T-helper 17 cell (primary cell): ENCODE measurements around the gene SERPINH1. TPM values are rescaled to one million over a fixed set of nuclear protein-coding genes. Genes with fewer than 3 reads are reported as not detected.
A peak's percentile ranks its signal among the peaks of the same experiment; 100 is the strongest.

Source experiments
- ATAC-seq: fragments of 150-1000 bp; cut with Tn5 transposase; 2 replicates; pipeline ENCODE4 v1.10.0; 2021; ENCODE audit warnings: mild to moderate bottlenecking, moderate library complexity
- DNase-seq, 3 donors: peaks; one replicate each; pipeline versions ENCODE4 v3.0.0 to v3.0.0-alpha.2; 2020 to 2021
- H3K9me3 ChIP-seq: one replicate; pipeline ENCODE4 v1.7.0; 2013; ENCODE audit warnings: low read length, mild to moderate bottlenecking; ENCODE audit not compliant: control insufficient read depth, poor library complexity, severe bottlenecking
- H3K27ac Mint-ChIP-seq: one replicate; pipeline ENCODE4 v1.8.0; 2022; ENCODE audit warnings: mild to moderate bottlenecking, moderate library complexity, mixed read lengths
- H3K27me3 Mint-ChIP-seq: one replicate; pipeline ENCODE4 v1.8.0; 2022; ENCODE audit warnings: mixed read lengths
- H3K36me3 Mint-ChIP-seq: one replicate; pipeline ENCODE4 v1.8.0; 2022; ENCODE audit warnings: low read depth, mixed read lengths
- H3K4me1 Mint-ChIP-seq: one replicate; pipeline ENCODE4 v1.8.0; 2022; ENCODE audit warnings: mild to moderate bottlenecking, mixed read lengths
- H3K4me3 Mint-ChIP-seq: one replicate; pipeline ENCODE4 v1.8.0; 2022; ENCODE audit warnings: mild to moderate bottlenecking, moderate library complexity, mixed read lengths
- total RNA-seq, 4 donors: library from RNA in 2 of 4; stranded (reverse) in 2 of 4; gene quantifications; one replicate each; pipeline ENCODE4 v1.2.3 and lab custom pipeline; 2022 to 2026

SERPINH1 gene
- total RNA-seq, 2 donors from 2014 or later = 3.5 to 3.6 TPM

DNA sequence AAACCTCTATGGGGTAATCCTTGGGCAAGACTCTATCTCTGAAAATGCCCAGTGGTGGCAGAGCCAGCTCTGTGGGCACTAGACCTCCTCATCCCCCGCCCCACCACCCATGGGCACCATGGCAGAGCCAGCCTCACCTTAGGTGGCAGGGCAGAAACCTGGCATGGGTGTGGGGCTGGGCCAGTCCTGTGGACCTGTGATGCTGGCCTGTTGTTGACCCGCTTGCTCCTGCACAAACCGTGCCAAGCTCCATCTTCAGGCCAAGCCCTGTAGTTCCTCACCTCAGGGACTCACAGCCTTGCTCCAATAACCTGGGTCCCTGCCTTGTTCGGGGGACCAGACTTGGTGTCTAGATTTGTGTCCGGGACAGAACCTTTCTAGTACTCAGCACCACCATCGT is 8.9 kb upstream of the SERPINH1 start:
- Mint-ChIP-seq H3K36me3 (no peaks in the 10 kb centered on the region), H3K27me3 (peaks cover 13% of the 10 kb centered on the region), H3K27ac (no peak overlapping the region), H3K4me3 (no peak overlapping the region), H3K4me1 (peaks cover 2% of the 10 kb centered on the region)
- no peaks in the 10 kb centered on the region for H3K9me3 ChIP-seq
- no peak for DNase-seq
- ATAC-seq = no peak

DNA sequence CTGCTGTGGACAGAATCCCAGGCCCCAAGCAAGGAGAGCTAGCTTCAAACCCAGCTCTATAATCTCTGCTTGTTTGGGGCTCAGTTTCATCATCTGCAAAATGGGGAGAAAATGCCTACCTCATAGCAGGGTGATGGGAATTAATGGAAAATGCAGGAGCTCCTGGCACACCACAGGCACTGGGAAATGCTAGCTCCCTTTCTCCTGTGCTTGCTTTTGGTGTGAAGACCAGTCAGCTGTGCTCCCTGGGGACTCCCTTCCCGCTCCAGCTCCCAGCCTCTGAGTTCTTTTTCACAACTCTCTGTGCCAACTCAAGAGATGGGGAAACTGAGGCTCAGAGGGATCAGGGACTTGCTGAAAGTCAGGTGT is 8.2 kb upstream of the SERPINH1 start:
- ATAC-seq (no peak), DNase-seq (no peak)
- Mint-ChIP-seq H3K4me1 (peaks cover 2% of the 10 kb centered on the region), H3K4me3 (no peak overlapping the region), H3K36me3 (no peaks in the 10 kb centered on the region), H3K27ac (no peak overlapping the region), H3K27me3 (peaks cover 13% of the 10 kb centered on the region)
- H3K9me3 ChIP-seq = no peaks in the 10 kb centered on the region

DNA sequence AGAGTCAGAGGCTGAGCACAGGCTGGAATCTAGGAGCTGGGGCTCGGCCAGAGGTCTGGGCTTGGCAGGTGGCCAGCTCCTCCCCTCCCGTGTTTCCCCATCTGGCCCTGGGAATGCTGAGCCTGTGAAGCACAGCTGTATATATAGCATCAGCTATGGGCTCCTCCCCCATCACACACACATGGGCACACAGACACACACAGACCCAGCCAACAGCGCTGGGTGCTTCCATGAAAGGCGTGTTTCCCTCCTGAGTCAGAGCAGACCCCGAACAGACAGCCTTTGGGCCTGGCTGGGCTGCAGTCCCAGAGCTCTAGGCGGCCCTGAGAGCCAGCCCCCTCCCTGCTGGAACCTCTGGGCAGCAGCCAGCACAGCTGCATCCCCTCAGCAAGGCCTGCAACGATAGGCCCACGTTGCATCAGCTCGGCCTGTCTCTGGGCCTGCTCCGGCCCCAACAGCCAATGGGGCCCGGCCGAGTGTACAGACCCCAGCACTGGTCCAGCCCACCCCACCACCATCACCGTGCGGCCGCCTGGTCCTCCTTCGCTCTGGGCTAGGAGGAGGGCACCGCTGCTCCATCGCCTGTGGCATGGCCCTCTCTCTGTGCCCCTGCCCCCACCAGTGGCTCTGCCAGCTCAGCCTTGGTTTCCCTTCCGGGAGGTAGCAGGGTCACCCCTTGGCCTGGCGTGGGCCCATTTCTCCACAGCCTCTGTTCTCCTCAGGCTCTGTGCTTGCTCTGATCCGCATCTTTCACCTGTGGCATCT is 7.6 kb upstream of the SERPINH1 start:
- Mint-ChIP-seq H3K36me3 (no peaks in the 10 kb centered on the region), H3K27me3 (peaks cover 13% of the 10 kb centered on the region)

DNA sequence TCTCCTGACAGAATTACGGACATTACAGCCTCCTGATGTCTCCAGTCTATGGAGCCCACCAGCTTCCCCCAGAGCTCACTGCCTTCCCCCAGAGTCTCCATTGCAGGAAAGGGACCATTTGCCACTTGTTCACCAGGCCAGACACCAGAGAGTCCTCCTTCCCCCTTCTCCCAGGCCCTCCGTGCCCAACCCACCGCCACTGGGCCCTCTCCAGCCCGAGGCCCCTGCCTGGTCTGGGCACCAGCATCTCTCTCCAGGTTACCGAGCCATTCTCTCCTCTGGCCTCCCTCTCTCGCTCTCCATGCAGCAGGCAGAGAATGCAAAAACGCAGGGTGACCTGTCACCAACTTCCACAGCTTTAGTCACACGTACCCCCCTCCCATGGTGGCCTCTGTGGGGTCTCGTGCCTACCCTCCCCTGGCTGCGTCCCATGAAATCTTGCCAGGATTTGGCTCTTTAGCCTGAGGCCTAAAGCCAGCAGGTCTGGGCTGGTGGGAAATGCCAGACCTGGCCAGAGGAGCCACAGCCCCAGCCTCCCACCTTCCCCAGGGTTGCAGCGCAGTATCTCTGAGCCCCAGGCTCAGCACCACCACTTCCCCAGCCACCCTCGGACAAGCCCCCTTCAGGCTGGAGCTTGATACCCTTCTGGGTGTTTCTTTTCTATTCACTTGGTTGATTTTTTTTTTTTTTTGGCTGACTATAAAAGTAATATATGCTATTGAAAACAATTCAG is 6.8 kb upstream of the SERPINH1 start:
- no peak overlapping the region for H3K27ac Mint-ChIP-seq
- H3K4me3 Mint-ChIP-seq = no peak overlapping the region
- H3K9me3 ChIP-seq = no peaks in the 10 kb centered on the region
- no peak for DNase-seq
- H3K36me3 Mint-ChIP-seq = no peaks in the 10 kb centered on the region
- no peaks in the 10 kb centered on the region for H3K4me1 Mint-ChIP-seq
- no peak for ATAC-seq
- peaks cover 13% of the 10 kb centered on the region for H3K27me3 Mint-ChIP-seq

More for the DNA sequence above, 7.6 kb upstream of the SERPINH1 start:
- Mint-ChIP-seq H3K27ac (no peak overlapping the region), H3K4me3 (no peak overlapping the region), H3K4me1 (no peaks in the 10 kb centered on the region)
- no peak for ATAC-seq
- no peak for DNase-seq
- H3K9me3 ChIP-seq = no peaks in the 10 kb centered on the region

DNA sequence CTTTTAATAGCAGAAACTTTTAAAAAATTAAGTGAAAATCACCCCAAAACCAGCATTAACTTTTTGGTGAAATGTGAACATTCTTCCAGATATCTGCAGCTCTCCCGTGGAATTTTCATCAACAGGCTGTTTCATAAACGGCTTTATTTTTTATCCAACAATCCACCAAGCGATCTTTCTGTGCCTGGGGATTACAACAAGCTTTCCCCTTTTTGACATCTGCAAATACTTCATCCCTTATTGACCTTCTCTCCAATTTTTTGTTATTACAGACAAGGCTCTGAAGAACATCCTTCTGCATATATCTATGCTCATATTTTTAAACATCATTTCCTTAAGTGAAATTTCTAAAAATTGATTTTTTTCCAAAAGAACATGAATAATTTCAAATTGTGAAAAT is 5.8 kb upstream of the SERPINH1 start:
- peaks cover 13% of the 10 kb centered on the region for H3K27me3 Mint-ChIP-seq
- H3K36me3 Mint-ChIP-seq = no peaks in the 10 kb centered on the region
- DNase-seq (no peak), ATAC-seq (no peak)
- no peak overlapping the region for H3K27ac Mint-ChIP-seq
- H3K4me1 Mint-ChIP-seq = peaks cover 4% of the 10 kb centered on the region
- no peak overlapping the region for H3K4me3 Mint-ChIP-seq
- H3K9me3 ChIP-seq = no peaks in the 10 kb centered on the region

DNA sequence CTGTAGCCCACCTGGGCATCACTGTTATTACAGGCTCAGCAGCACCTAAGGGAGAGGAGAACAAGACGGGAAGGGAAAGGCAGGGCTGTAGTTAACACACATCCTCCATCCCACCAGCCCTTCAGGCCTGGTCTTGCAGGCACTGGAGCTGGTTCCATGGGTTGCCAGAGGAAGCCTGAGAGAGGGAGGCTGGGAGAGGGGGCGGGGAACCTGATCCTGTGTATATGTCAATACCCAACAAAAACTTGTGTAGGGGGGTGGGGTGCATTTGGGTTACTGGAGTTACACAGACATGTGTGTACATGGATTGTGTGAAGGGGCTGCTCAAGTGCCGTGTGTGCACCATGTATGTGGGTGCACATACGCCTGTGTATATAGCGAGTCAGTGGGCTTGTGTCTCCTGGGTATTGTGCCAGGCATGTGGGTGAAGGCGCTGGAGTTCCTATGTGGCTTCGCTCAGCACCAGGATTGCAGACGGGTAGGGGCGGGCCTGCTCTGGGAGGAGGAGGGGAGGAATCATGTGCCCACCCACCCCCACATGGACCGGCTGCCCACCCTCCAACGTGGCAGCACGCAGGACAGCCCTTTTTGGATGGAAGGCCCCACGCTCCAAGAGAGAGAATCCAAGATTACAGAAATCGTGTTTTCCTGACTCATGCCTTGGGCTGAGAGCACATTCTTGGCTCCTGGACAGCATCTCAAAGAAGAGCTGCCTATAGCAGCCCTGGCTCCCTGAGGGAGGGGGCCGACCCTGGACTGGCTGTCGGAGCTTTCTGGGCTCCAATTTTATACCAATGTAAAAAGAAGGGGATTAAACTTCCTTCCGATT is 4.2 kb upstream of the SERPINH1 start:
- Mint-ChIP-seq H3K27me3 (peaks cover 13% of the 10 kb centered on the region), H3K27ac (no peak overlapping the region), H3K4me1 (peaks cover 13% of the 10 kb centered on the region), H3K4me3 (no peak overlapping the region), H3K36me3 (no peaks in the 10 kb centered on the region)
- no peak for ATAC-seq
- no peaks in the 10 kb centered on the region for H3K9me3 ChIP-seq
- DNase-seq = no peak

DNA sequence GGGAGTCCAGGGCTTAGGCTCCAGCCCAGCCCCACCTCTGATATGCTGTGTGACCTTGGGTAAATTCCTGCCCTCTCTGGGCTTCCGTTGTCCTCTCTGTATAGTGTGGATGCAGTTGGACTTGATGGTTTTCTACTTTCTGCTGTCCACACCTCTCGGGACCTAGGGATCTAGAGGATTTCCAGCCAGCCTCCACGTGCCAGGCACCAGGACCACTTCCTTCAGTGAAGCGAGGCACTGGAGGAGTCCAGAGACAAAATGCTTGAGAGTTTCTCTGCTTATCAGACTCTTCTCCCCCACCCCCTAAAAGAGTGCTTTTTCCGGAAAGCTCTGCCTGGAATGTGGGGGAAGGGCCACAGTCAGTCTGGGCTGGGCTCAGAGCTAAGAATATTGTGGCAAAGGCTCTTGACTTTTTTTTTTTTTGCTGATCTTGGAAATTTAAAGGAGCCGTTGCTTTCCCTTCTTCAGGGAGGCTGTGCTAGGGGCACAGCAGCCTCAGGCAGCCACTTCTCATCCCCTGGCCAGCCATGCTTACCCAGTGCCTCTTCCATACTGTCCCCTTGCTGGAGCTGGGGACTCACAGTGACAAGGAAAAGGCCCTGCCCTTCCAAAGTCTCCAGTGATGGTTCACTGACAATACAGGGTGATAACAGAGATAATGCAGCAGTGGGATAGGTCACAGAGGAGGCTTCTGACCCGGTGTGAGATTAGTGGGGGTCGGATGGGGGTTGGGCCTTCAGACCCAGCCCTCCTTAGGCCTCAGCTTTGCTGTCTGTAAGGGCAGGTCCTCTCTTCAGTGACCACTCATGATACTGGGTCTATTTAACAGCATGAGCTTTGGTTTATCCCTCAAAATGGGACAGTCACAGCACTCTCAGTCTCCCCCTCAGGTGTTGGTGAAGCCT is 2.9 kb upstream of the SERPINH1 start:
- H3K4me1 Mint-ChIP-seq = peaks cover 21% of the 10 kb centered on the region
- H3K27me3 Mint-ChIP-seq = peaks cover 13% of the 10 kb centered on the region
- no peaks in the 10 kb centered on the region for H3K36me3 Mint-ChIP-seq
- DNase-seq = no peak
- no peak overlapping the region for H3K4me3 Mint-ChIP-seq
- ATAC-seq = no peak
- H3K9me3 ChIP-seq = no peaks in the 10 kb centered on the region
- no peak overlapping the region for H3K27ac Mint-ChIP-seq

DNA sequence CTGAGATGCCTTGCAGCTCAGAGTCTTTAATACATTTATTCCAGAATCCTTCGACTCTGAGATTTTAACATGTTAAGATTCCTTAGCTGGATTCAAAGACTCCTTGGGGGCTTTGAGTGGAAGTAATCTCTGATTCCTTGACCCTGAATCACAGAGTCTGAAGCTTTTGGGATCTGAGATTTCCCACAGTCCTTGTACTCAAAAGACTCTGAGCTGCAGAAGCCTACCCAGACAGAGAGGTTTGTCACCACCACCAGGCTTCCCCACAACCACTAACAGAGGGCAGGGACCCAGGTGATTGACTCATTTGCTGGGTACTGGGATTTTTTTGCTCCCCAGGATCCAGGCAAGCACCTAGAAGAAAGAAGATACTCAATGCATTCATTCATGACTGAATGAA is 1.4 kb upstream of the SERPINH1 start:
- no peak overlapping the region for H3K27ac Mint-ChIP-seq
- peaks cover 5% of the 10 kb centered on the region for H3K27me3 Mint-ChIP-seq
- DNase-seq (no peak), ATAC-seq (no peak)
- peak overlapping the region; percentile 98 for H3K4me3 Mint-ChIP-seq
- peaks cover 28% of the 10 kb centered on the region for H3K4me1 Mint-ChIP-seq
- no peaks in the 10 kb centered on the region for H3K9me3 ChIP-seq
- no peaks in the 10 kb centered on the region for H3K36me3 Mint-ChIP-seq

DNA sequence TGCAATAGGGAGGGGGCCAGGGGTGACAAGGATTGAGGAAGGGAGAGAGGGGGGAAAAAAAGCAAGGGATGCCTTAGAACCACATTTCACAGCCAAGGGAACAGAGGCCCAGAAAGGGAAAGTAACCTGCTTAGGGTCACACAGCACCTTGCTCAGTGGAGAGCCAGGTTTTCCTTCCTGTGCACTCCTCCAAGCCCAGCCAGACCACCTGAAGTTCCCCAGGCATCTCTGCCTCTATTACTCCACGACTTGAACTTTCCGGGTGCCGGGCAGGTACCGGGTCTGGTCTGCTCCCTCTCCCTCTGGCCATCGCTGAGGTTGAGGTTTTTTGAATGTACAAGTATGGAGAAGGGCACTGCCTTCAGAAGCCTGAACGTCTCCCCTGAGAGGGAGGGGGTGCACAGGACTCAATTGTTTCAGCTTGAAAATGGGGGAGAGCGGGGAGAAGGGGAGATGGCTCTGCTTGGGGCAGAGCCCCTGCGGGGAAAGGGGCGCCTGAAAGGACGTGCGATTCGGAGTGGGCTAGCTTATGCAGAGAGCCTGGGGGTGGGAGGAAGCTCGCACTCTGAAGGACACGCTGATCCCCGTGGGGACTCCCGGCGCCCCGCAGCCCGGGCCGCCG is 516 bp upstream of the SERPINH1 start:
- ATAC-seq = no peak
- Mint-ChIP-seq H3K27me3 (peaks cover 5% of the 10 kb centered on the region), H3K27ac (peak overlapping the region; percentile 94), H3K36me3 (no peaks in the 10 kb centered on the region), H3K4me1 (peaks cover 28% of the 10 kb centered on the region), H3K4me3 (peak overlapping the region; percentile 98)
- no peak for DNase-seq
- no peaks in the 10 kb centered on the region for H3K9me3 ChIP-seq

DNA sequence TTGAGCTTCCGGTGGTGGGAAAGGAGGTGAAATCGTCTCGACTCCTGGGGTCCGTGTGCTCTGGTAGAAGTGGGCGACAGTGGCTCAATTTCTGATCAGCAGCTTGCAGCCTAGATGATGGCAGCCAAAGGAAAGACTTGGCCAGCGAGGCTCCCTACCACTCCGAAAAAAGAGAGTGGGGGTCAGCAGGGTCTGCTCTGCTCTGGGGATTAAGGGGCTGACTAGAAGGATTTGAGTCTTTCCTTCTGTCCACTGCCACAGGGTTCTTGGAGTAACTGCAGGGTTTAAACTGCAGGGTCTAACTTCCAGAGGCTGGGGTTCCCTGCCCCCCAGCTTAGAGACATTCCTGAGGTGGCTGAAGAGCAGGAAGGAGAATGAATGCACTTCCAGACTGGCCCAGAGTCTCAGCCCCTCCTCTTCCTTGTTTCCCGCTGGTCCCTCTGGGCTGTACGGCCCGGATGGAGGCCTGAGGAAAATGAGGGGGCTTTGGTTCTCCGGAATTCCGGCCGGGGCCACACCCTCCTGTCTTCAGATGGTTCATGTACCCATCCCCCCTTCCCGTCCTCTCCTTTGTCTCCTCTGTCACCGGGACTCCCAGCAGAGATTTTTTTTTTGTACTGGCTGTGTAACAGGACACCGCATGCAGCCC is 907 bp downstream of the SERPINH1 start:
- H3K9me3 ChIP-seq = no peaks in the 10 kb centered on the region
- H3K4me1 Mint-ChIP-seq = peaks cover 28% of the 10 kb centered on the region
- H3K27ac Mint-ChIP-seq = peak overlapping the region; percentile 94
- no peak for ATAC-seq
- peak overlapping the region; percentile 98 for H3K4me3 Mint-ChIP-seq
- H3K27me3 Mint-ChIP-seq = no peaks in the 10 kb centered on the region
- no peak for DNase-seq
- no peaks in the 10 kb centered on the region for H3K36me3 Mint-ChIP-seq

DNA sequence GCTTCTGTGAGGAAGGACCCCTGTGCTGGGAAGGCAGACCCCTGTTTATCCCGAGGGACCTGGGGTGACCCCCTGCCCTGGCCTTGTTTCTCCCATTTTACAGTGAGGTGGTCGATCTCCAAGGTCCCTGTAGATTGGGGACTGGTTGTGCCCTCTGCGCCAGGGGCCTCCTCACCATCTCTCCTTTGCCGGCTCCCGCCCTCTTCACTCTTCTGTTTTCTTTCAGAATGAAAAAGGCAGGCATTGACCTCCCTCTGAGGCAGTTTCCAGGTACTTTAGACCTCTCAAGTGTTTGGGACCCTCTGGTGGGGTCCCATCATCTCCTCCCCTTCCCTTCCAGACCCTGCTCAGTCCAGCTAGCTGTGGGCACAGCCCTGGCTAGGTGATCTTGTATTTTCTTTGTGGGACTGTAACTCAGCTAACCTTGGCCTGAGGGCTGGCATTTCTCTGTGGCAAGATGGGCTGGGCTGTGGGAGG is 1.5 kb downstream of the SERPINH1 start:
- Mint-ChIP-seq H3K4me1 (peaks cover 28% of the 10 kb centered on the region), H3K27me3 (no peaks in the 10 kb centered on the region), H3K4me3 (peak overlapping the region; percentile 98), H3K36me3 (no peaks in the 10 kb centered on the region), H3K27ac (peak overlapping the region; percentile 94)
- no peaks in the 10 kb centered on the region for H3K9me3 ChIP-seq
- ATAC-seq = no peak
- DNase-seq = no peak
